HG02938 (cell line): ENCODE measurements around the gene RECK.
"Not testable (repeated sequence)": the region's sequence is repeated elsewhere in the genome, so short reads cannot be mapped to it uniquely, and the experiment has no call there.

Experiments
- ATAC-seq: cut with Tn5 transposase; IDR thresholded peaks from one replicate; pipeline ENCODE4 v1.9.1; 2021; ENCODE audit warnings: mild to moderate bottlenecking, moderate library complexity; ENCODE audit not compliant: unreplicated experiment

Gene RECK

DNA sequence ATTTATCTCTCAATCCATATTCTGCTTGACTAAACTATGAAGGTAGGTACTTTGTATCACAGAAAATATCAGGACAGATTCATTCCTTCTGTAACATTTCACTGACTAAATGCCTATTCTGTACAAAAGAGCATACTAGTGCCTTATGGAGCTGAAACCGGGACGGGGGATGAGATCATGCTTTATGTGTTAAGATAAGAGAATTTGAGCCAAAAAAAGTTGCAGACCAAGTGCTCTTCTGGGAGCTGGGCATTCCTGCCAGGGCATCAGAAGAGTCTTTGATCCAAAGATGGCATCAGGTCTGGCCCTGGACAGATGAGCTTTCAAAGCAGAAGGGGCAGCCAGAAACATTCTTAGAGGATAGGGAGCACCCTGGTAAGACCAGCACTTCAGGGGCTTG, 72.4 kb downstream of the RECK start:
- ATAC-seq = no peak

DNA sequence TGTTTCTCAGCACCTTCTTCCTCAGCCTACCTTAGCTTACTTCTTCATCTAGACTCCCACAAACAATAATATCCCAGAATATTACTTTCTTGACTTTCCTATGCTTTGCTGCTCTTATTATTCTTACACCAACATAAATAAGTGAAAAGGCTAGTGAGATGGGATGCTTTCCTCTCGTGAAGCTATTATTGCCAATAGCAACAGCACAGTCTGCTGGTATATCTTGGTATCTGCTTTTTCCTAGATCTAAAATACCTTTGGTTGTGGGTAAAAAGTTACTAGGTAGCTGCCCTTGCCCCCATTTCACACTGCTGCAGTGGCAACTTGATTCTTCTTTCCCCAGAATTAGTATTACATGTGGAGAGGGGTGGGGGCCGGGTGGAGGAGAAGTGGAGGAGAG, 73.7 kb downstream of the RECK start:
- ATAC-seq = no peak

DNA sequence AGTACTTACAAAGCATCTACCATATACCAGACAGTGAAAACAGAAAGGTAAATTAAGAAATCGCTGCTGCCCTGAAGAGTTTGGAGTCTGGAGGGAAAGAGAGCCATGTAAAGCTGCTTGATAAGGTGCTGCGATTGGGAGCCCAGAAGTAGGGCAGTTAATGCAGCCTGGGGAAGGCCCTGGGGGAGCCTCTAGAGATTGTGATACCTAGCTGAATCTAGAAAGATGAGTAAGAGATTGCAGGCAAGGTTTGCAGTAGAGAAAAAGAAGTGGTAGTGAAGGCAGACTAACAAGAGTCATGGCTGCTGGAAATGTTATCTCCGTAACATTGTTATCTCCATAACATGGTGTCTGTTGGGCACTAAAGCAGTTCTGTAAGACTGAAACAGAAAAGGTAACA, 75.8 kb downstream of the RECK start:
- ATAC-seq = no peak

DNA sequence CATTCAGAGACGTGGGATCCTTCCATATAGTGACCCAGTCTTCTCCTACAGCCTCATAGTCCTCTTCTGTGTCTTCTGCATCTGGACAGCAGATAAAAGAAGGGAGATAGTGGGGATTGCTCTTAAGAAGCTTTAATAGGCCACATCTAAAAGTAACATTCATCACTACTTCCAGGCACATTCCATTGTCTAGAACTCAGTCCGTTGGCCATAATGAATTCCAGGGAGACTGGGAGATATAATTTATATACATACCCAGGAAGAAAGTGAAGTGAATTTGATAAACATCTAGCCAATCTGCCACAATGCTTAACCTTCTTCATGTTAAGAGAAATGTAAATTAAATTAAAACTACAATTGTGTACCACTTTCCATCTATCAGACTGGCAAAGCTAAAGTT, 77.3 kb downstream of the RECK start:
- ATAC-seq = no peak

DNA sequence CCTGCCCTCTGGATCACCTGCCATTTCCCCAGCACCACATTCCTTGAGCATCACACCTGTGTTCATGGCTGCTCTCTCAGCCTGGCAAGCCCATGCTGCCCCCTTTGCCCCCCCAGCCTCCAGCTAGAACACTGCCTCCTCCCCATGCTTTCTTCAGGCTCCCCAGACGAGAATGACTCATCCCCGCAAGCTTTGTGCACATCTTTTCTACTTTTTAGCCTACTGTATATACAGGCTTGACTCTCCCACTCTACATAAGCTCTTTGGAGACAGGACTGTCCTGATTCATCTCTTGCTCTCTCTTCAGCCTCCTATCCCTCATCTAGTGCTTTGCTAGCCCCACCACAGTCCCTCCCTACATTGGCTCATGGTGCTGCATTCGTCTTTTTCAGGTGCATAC, 79.9 kb downstream of the RECK start:
- ATAC-seq = no peak

DNA sequence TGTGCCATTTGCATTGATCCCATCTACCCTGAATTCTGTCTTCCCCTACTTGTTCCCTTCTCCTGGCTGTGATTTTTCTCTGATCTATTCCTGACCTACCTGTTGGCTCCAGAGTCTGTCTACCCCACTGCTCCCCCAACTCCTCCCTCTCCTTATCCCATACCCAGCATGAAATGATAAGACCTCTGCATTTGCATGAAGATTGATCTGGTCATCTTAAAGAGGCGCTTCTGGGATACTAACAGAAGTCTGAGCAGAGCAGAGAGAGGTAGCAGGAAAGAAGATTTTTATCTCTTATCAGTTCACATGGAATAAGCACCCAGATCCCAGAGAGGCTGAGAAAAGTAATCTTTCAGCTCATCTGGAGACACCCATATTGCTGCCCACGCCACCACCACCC, 81.5 kb downstream of the RECK start:
- no peak for ATAC-seq

DNA sequence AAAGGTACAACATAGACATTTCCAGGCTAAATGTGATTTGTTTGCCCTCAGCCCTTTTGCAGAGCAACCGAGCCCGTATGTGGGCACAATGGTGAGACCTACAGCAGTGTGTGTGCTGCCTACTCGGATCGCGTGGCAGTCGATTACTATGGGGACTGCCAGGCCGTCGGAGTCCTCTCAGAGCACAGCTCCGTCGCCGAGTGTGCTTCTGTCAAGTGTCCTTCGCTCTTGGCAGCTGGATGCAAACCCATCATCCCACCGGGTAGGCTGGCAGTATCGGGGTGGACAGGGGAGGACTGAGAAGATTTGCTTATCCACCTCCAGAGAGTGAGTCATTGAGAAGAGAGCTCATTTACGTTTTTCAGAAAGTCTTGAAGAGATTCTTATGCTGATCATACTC, 82.0 kb downstream of the RECK start:
- no peak for ATAC-seq

DNA sequence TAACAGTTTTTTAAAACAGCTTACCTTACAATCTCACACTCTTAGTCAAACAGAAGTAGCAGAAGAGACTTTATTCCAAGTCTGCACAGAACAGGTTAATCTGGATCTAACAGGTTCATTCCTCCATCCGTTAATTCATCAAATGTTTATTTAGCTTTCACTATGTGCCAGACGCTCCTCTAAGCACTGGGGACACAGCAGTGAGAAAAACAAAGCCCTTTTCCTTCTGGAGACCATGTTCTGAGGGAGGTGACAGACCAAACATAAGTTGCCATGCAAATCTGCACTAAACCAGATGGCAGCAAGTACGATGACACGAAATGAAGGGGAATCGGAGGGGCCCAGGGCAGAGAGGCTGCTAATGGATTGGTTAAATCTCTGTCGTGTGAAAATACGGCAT, 82.8 kb downstream of the RECK start:
- no peak for ATAC-seq

DNA sequence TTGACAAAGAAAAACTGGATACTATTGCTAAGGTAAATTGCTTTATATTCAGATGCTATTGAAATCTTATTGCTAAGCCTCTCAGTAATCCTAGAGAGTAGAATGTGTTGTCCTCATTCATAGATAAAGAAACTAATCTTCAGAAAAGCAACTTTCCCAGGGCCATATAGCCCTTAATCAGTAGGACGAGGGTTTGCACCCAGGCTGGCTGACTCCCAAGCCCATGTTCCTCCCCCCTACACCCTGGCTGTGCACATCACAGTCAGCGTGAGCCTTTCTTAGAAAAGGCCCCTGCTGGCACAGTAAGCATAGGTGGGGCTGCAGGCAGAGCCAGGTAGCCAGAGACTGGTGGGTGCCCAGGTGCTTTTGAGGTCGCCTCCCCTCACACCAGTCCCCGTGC, 84.0 kb downstream of the RECK start:
- no peak for ATAC-seq

DNA sequence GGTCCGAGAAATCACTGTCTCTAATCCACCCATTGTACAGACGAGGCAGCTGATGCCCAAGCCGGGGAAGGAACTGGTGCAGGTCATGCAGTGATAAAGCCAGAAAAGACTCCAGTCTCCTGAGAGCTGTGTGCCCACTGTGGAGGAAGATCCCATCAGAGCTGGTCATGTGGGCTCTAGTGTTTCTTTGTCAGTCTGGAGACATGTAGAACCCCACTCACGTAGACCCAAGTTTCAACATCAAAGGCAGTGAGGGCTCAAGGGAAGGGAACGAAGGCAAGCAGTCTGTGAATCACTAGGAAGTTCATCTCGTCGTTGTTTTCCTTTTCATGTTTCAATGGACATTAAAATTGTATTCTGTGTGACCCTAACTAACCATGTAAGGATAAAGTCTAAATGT, 85.3 kb downstream of the RECK start:
- no peak for ATAC-seq

DNA sequence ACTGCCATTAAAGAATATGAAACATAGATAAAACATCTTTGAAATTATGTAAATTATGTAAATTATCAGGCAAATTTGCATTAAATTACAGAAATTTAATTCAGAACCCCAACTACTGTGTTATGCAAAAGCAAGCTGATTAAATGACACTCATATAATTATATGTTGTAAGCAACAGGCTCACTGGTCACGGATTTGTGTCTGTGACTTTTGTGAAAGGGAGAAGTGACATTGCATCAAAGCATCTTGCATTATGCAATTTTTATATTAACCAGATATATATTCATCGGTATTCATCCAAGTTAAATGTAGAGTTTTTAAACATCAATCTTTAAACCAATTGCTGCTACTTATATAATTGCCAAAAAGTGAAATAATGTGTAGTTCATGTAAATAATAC, 86.8 kb downstream of the RECK start:
- no peak for ATAC-seq

DNA sequence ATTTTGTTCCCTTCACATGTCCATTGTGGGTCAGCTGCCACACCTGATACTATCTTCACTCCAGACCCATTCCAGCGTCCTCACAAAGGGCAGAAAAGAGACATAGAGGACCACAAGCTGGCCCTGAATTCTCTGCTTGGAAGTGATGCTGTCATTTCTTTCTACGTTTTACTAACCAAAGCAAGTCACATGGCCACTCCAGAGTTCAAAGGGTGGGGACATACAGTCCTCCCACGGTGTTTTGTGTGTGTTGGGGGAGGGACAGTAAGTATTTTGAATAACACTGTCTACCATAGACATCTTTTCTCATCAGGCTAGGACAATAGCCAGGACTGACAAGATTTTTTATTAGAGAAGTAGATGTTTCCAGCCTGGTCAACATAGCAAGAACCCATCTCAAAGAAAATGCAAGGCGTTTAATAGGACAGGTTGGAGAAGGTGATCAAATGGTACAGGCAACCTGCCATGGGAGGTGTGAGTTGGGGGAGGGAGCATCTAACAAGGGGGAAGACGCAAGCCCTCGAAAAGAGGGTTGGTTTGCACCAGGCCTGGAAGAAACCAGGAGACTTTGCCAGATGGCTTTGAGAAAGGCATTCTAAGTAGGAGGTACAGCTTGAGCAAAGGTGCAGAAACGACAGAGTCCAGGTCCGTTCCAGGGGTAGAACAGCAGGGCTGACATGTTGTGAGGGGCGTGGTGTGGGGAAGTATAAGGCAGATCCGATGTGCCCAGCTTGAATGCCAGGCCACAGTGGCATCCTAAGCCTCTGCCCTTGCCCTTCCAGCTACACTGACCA, 88.5 kb downstream of the RECK start:
- ATAC-seq = no peak

DNA sequence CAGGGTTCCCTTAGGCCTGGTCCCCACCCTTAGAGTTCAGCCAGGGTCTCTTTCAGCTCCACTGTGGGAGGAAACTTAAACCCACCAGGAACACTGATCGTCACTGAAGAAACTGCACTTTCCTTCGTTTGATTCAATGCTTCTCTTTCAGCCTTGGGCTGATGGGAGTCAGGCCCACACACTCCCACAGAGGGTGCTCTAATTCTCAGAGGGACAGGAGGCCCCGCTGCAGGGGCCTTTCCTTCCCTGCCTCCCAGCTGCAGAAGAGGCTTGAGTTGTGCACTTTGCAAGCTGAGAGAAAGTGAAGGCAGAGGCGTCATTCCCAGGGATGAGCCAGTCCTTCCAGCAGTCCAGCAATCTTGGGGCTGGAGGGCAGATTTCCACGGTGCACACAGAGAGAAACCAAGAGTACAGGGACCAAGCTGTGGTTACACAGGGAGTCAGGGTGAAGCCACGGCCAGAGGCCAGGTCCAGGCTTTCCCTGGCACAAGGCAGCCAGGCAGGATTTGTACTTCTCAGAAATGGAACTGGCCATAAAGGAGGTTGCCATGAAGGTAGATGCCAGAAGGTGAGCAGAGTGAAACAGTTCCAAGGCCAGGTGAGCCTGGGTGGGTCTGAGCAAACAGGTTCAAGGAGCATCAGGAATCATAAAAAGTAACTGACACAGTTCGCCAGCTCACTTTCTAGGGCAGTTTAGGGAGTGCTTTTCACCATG, 89.5 kb downstream of the RECK start:
- ATAC-seq = no peak

DNA sequence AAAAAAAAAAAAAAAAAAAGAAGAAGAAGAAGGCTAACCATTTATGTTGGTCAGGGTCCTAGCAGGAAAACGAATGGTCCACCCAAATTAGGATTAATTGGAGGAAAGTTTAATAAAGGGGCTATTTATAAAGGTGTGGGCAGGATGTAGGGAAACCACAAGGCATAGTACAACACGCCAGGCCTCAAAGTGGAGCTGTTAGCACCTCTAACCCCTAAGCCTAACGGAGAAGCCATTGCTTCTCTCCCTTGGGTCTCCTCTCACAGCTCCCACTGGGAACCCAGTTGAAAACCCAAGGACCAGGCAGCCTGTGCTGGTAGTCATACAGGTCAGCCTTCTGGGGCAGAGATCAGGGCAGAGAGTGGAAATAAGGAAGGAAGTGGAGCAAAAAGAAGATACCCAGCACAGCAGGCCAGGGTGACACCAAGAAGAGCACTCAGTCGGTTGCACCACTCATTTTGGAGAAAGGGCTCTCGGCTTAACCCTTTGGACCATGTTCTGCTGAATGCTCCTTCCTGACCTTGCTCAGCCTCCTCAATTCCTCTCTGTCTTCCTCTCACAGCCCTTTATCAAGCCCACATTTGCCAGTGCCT, 91.0 kb downstream of the RECK start:
- no peak for ATAC-seq

DNA sequence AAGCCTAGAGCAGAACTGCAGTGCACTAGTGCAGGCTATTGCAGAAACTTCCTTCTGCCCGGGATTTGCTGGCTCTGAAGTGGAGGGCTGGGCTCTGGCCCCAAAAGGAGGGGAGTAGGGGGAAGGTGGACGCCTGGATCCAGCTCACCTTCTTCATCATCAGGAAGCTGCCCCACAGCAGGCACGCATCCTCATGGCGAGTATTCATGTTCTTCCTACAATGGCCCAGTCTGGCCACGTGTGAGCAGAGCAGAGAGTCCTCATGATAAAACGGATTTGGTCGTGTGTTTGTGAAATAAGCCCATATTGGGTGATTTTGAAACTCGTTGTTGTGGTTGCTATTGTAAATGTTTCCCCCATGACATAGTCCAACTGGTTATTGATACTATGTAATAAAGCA, 91.6 kb downstream of the RECK start:
- ATAC-seq = no peak

DNA sequence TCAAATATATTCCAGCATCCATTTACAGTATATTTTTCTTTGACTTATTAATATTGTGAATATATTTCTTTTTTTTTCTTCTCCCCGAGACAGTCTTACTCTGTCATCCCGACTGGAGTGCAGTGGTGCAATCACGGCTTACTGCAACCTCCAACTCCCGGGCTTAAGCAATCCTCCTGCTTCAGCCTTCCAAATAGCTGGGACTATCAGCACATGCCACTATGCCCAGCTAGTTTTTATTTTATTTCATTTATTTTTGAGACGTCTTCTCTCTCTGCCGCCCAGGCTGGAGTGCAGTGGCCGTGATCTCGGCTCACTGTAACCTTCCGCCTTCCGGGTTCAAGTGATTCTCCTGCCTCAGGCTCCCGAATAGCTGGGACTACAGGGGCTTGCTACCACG, 92.4 kb downstream of the RECK start:
- no peak for ATAC-seq

DNA sequence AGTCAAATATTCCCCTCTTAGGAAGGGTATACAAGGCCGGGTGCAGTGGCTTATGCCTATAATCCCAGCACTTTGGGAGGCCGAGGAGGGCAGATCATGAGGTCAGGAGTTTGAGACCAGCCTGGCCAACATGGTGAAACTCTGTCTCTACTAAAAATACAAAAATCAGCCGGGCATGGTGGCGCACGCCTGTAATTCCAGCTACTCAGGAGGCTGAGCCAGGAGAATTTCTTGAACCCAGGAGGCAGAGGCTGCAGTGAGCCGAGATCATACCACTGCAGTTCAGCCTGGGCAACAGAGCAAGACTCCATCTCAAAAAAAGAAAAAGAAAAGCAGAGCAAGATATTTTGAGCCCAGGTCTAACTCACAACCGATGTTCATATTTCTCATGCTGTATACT, 95.0 kb downstream of the RECK start:
- ATAC-seq = not testable (repeated sequence)

DNA sequence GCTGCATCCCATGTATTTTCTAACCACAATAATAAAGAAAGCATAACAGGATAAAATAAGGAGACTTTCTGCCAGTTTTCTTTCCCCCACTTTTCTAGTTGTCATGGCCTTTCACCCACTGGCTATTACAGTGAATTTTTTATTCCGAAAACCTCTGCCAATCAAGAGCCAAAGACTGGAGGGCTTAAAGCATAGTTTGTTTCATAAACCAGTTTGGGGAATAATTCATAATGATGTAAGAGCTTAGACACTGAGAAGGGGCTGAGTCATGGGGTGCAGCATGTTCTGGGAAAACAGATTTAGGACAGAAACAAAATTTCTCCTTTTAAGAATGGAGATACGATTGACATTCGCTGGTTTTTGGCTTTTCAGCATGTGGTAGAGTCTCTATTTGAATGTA, 95.4 kb downstream of the RECK start:
- ATAC-seq = no peak

DNA sequence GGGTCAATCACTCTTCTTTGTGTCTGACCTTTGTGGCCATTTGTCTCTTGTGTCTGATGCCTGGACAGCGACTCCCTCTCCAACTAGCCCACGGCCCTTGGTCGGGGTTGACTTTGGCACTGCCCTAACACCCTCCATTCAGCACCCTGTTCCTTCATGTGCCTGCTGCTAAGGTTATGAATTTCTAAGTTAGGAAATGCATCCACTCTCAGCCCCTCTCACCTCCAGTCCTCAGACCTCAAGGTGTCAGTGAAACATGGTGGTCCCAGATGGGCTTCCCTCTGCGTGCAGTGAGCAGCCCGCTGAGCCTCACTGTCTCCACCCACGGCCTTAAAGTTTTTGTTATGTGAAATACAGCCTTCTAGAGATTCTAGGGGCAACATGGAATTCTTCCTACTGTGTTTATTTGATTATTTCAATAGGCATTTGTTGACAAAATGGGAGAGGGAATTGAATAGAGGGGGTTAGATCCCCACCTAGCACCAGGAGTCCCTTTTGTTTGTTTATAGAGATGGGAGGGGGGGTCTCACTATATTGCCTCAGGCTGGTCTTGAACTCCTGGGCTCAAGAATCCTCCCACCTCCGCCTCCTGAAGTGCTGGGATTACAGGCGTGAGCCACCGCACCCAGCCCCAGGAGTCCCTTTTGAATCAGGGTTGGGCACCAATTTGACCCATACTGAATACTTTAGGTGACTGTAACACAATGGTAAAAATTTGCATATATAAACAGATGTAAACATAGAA, 98.2 kb downstream of the RECK start:
- no peak for ATAC-seq

DNA sequence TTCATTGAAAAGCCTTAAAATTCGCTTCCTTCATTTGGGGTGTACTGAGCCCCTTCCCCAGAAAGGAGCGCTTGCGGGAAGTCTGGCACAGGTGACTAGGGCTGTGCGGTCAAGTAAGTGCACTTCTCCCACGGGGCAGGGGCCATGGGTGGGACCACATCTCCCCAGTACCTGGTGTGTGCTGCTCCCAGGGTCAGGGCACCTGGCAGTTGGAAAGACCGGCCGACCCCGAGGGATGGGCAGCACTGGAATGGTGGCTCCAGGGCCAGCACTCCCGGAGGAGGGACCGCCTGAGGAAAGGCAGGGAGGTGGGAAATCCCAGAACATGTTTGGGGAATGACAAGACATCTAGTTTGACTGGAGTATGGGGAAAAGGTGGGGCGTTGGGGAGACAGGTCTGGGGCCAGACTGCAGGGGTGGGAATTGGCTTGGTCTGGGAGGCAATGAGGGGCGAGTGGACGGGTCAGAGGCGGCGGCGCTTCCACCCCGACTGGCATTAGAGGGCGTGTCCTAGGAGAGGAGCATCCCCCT, 99.1 kb downstream of the RECK start:
- ATAC-seq = no peak

DNA sequence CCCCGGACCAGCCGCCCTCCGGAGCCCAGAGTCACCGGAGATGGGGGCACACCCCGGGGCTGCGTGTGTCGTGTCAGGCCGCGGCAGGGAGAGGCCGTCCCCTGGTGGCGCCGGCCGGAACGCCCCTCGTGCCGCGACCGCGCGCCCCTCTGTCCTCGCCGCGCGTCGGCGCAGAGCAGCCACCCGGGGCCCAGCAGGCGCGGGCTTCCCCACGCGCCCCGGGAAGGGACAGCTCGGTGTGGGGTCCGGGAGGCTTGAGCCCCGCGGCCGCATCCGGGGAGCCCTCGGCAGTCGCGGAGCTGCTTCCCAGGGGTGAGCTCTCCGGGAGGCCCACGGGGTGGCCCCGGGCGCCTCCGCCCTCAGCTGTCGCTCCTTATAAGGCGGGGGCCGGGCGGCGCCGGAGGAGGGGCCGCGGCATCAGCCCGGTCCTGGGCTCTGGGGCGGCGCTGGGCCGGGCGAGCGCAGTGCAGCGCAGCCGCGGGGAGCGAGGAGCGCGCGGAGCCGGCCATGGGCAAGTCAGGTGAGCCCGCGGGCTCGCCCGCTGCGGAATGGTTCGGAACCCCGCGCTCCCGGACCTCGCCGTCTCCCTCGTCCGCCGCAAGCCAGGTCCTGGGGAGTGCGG, 99.7 kb downstream of the RECK start, which contains the start of gene GLIPR2:
TSS of gene GLIPR2 (plus strand) at position 462 of the 622 bp plus-strand sequence. CDS start at position 508, 46 bp downstream.
- ATAC-seq = peak; percentile 80
